Epidermal melanocyte (primary cell): ENCODE results near the gene LRRC25.
"Not testable (repeated sequence)": the region's sequence is repeated elsewhere in the genome, so short reads cannot be mapped to it uniquely, and the experiment has no call there.

Experiments
- DNase-seq: peaks from one replicate; pipeline ENCODE4 v3.0.0; 2011; ENCODE audit warnings: low spot score; ENCODE audit not compliant: insufficient read length

Gene LRRC25

GRCh38 chr19:18380843-18381242 lies 16.6 kb downstream of the LRRC25 start:
- DNase-seq = no peak

DNA sequence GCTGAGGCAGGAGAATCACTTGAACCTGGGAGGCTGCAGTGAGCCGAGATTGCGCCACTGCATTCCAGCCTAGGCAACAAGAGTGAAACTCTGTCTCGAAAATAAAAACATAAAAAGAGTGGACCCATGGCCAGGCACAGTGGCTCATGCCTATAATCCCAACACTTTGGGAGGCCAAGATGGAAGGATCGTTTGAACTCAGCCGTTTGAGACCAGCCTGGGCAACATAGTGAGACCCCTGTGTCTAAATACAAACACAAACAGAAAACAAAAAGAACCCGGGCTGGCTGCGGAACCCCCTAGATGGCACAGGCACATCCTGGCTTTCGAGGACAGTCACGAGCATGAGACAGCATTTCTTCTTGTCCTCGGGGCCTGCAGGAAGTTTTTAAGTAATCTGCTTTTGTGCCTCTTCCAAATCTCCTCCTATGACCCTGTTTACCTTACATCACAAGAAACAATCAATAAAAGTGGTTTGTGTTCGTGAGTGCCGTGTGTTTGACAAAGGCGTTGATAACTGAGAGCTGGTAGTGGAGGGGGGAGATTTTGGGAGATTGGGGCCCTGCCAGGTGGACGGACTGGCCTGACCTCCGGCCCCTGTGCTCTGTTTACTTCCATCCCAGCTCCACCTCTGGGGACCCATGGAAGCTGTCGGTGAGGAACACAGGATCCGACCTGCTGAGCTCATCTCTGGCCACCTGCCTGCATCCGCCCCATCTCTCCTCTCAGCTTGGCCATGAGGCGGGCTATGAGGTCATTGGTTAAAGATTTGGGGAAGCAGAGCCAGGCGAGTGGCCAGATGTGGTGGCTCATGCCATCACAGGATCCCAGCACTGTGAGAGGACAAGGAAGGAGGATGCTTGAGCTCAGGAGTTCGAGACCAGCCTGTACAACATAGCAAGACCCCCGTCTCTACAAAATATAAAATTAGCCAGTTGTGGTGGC lies 17.3 kb downstream of the LRRC25 start:
- no peak for DNase-seq

GRCh38 chr19:18377026-18377425 lies 20.4 kb downstream of the LRRC25 start:
- no peak for DNase-seq

DNA sequence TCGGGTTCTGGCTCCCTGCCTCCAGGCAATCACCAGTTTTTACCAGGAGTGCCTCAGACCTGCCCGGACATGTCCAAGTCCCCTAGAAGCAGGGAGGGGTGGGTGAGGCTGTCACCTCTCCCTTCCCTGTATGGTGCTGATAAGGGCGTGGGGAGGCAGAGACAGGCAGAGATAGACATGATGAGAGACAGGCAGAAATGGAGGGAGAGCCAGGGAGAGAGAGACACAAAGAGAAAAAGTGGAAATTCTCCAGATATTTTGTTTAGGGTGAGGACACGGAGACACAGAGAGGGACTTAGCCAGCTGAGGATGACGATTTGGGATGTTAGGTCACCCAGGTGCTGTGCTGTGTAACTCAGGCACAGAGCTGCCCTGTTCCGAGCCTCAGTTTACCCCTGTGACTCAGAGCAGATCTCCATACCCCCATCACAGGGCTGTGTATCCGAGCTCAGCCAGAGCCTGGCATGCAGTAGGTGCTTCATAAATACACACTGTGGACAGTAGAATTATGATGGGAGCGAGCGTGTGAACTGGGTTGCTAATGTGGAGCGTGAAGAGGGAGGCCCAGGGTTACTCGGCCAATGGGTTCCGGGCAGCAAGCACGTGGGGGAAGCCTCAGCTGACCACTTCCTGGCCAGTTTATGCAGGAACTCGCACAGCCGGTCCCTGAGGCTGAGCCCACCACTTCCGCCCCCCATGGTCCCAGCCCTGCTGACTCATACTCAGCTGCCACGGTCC lies 23.4 kb downstream of the LRRC25 start:
- DNase-seq = peak; percentile 95

DNA sequence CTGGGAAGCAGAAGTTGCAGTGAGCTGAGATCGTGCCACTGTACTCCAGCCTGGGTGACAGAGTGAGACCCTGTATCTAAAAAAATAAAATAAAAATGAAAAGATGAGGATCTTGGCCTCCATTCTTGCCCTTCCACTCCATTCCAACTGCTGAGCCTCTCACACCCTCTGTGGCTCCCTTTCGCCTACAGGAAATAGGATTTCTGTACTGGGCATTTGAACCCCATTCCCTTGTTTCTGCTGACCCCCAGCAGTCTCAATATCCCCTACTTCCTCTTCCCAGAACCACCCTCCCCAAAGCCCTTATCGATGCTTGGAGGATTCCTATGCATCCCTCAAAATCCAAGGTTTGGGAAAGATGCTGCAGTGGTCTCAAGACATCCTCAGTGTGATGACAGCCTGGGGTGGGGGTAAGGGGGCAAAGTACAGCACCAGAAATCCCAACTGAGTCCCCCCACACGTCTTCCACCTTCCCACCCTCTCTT lies 24.0 kb downstream of the LRRC25 start:
- DNase-seq = no peak

- no peak for DNase-seq
Observed at GRCh38 chr19:18368504-18369222, 28.8 kb downstream of the LRRC25 start.

DNA sequence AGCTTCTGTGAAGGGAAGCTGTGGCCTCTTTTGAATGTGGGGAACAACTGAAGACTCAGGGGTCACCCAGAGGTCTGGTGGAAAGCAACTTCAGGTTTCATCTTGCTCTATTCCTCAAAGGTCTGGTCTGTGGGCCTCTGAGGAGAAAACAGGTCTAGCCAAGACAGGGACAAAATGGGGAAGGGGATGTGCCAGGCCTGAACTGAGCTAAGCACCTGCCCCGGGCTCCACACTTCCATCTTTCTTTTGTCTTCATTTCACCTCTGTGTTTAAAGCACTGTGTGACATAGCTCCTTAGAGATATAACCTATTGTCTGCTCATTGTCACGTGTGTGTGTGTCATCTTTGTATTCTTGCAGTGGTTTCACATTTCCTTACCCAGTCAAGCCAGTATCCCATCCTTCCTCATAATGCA lies 31.4 kb downstream of the LRRC25 start:
- DNase-seq = no peak

- peak; percentile 81 for DNase-seq
Observed at GRCh38 chr19:18364826-18365528, 32.4 kb downstream of the LRRC25 start.

- not testable (repeated sequence) for DNase-seq
Observed at GRCh38 chr19:18364277-18364825, 33.1 kb downstream of the LRRC25 start.

GRCh38 chr19:18363787-18364186 lies 33.6 kb downstream of the LRRC25 start:
- DNase-seq = no peak

- DNase-seq = no peak
Observed at GRCh38 chr19:18362934-18363542, 34.4 kb downstream of the LRRC25 start.

GRCh38 chr19:18361646-18362045 lies 35.8 kb downstream of the LRRC25 start:
- DNase-seq = no peak

- no peak for DNase-seq
Observed at GRCh38 chr19:18357041-18357440, 40.4 kb downstream of the LRRC25 start.

DNA sequence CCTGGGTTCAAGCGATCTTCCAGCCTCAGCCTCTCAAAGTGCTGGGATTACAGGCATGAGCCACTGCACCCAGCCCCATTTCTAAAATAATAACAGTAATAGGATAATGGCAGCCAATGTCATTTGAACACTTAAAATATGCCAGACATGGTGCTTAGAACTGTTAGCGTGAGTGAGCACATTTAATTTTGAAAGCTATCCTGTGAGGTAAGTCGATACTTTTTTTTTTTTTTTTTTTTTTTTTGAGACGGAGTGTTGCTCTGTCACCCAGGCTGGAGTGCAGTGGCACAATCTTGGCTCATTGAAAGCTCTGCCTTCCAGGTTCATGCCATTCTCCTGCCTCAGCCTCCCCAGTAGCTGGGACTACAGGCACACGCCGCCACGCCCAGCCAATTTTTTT lies 42.7 kb downstream of the LRRC25 start:
- not testable (repeated sequence) for DNase-seq

DNA sequence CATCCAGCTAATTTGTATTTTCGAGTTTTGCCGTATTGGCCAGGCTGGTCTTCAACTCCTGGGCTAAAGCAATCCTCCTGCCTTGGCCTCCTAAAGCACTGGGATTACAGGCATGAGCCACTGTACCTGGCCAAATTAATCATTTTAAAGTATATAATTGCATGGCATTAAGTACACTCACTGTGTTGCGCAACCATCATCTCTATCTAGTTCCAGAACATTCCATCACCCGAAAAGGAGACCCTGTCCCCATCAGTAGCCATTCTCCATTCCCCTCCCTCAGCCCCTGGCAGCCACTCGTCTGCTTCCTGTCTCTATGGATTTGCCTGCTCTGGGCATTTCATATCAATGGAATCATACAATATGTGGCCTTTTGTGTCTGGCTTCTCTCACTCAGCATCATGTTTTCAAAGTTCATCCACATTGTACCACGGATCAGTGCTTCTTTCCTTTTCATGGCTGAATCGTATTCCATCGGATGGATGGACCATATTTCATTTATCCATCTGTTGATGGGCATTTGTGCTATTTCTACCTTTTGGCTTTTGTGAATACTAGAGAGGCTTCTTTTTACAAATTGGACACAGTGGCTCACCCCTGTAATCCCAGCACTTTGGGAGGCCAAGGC lies 43.9 kb downstream of the LRRC25 start:
- DNase-seq = no peak

DNA sequence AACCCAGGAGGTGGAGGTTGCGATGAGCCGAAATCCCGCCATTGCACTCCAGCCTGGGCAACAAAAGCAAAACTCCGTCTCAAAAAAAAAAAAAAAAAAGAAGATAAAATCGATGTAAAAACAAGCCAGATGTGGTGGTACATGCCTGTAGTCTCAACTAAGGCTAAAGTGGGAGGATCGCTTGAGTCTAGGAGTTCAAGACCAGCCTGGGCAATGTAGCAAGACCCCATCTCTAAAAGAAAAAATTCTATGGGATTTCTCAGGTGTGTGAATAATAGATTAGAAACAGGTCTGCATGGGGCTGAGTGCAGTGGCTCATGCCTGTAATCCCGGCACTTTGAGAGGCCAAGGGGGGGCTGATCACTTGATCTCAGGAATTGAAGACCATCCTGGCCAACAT lies 45.9 kb downstream of the LRRC25 start:
- no peak for DNase-seq

DNA sequence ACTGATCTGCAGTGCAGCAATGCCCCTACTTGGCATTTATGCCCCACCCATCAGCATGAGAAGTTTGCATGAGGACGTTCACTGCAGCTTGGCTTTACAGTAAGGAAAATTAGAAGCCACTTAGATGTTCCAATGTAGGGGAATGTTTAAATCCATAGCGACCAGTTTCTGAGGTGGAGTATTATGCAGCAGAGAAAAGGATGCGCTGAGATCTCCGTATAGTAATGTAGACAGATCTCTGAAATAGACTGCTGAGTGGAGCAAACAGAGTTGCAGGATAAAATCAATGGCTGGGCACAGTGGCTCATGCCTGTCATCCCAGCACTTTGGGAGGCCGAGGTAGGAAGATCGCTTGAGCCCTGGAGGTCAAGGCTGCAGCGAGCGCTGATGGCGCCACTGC lies 46.9 kb downstream of the LRRC25 start:
- no peak for DNase-seq

- DNase-seq = peak; percentile 73
Observed at GRCh38 chr19:18349524-18350128, 47.8 kb downstream of the LRRC25 start.

DNA sequence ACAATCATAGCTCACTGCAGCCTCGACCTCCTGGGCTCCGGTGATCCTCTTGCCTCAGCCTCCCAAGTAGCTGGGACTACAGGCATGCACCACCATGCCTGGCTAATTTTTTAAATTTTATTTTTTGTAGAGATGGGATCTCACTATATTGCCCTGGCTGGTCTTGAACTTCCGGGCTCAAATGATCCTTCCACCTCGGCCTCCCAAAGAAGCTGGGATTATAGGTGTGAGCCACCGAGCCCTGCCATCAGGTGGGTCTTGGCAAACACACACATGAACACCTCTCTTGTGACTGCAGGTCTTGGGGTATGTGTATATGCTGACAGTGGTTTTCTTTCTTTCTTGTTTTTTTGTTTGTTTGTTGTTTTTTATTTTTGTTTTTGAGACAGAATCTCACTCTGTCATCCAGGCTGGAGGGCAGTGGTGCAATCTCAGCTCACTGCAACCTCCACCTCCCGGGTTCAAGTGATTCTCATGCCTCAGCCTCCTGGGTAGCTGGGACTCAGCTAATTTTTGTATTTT lies 48.5 kb downstream of the LRRC25 start:
- not testable (repeated sequence) for DNase-seq
